SK-N-SH (cell line): ENCODE data around the gene PTPRK. TPM values are rescaled to one million over a fixed set of nuclear protein-coding genes. Genes with fewer than 3 reads are reported as not detected.

Experiments used
- CTCF ChIA-PET: fragments of 300-600, 350-600 bp; formaldehyde crosslinking; extraction: SDS; loops from one replicate; lab custom pipeline; 2021; lab: Yijun Ruan, JAX
- POLR2A ChIA-PET: fragments of 350-600 bp; sonication (Branson Sonifier 250); formaldehyde crosslinking; extraction: SDS; loops from one replicate; lab custom pipeline; 2020; ENCODE audit warnings: antibody characterized with exemption, inconsistent platforms; lab: Yijun Ruan, JAX
- DNase-seq: peaks from one replicate; pipeline ENCODE4 v3.0.0; 2012
- H2AFZ ChIP-seq: fragments of 200-600 bp; sonication (generic); 2 replicates; pipeline ENCODE4 v1.8.1; 2016; ENCODE audit warnings: antibody characterized with exemption, mild to moderate bottlenecking, low read depth
- H3F3A ChIP-seq: fragments of 200-600 bp; sonication (generic); replicated peaks from 2 replicates; pipeline ENCODE3; 2016; ENCODE audit warnings: antibody characterized with exemption, mild to moderate bottlenecking; ENCODE audit not compliant: insufficient read depth
- H3K27ac ChIP-seq, 2 experiments: fragments of 200-500 bp in 1 of 2; fragments of 200-600 bp in 1 of 2; sonication (Bioruptor generic) in 1 of 2; sonication (generic), shearing (Covaris generic) in 1 of 2; 2 replicates each; pipeline versions ENCODE4 v1.5.1 to v1.6.1; 2014 to 2016; ENCODE audit warnings: low read depth in 2 of 2, inconsistent platforms in 1 of 2, low read length in 1 of 2, mild to moderate bottlenecking in 1 of 2, mixed read lengths in 1 of 2
- H3K27me3 ChIP-seq: fragments of 200-600 bp; sonication (generic), shearing (Covaris generic); 2 replicates; pipeline ENCODE4 v1.6.1; 2016; ENCODE audit warnings: mixed run types; ENCODE audit not compliant: insufficient read depth
- H3K36me3 ChIP-seq, 2 experiments: fragments of 200-500 bp in 1 of 2; fragments of 200-600 bp in 1 of 2; sonication (Bioruptor generic) in 1 of 2; sonication (generic) in 1 of 2; replicated peaks in 1 of 2; 2 replicates each; pipeline versions ENCODE3 to v1.5.1; 2014 to 2016; ENCODE audit warnings: low read length in 1 of 2, mild to moderate bottlenecking in 1 of 2; ENCODE audit not compliant: insufficient read depth in 2 of 2, control insufficient read depth in 1 of 2
- H3K4me1 ChIP-seq, 2 experiments: fragments of 200-500 bp in 1 of 2; fragments of 200-600 bp in 1 of 2; sonication (Bioruptor generic) in 1 of 2; sonication (generic), shearing (Covaris generic) in 1 of 2; 2 replicates each; pipeline versions ENCODE4 v1.5.1 to v1.6.1; 2014 to 2016; ENCODE audit warnings: low read depth in 1 of 2, low read length in 1 of 2, mixed run types in 1 of 2; ENCODE audit not compliant: insufficient read depth in 2 of 2, control insufficient read depth in 1 of 2
- H3K4me2 ChIP-seq: fragments of 200-600 bp; sonication (generic), shearing (Covaris generic); 2 replicates; pipeline ENCODE4 v1.6.1; 2017; ENCODE audit warnings: mixed run types
- H3K4me3 ChIP-seq, 2 experiments: fragments of 200-500 bp in 1 of 2; fragments of 200-600 bp in 1 of 2; sonication (Bioruptor generic) in 1 of 2; sonication (generic), shearing (Covaris generic) in 1 of 2; 2 replicates each; pipeline versions ENCODE4 v1.5.1 to v1.8.1; 2014 to 2016; ENCODE audit warnings: low read depth in 2 of 2, inconsistent platforms in 1 of 2, low read length in 1 of 2, mild to moderate bottlenecking in 1 of 2, mixed read lengths in 1 of 2, moderate library complexity in 1 of 2
- H3K79me2 ChIP-seq: fragments of 200-600 bp; sonication (generic); 2 replicates; pipeline ENCODE4 v1.8.1; 2017; ENCODE audit warnings: mild to moderate bottlenecking; ENCODE audit not compliant: insufficient read depth
- H3K9ac ChIP-seq: fragments of 200-600 bp; sonication (generic); 2 replicates; pipeline ENCODE4 v1.6.1; 2017; ENCODE audit warnings: mixed run types
- H3K9me2 ChIP-seq: fragments of 200-600 bp; sonication (generic); 2 replicates; pipeline ENCODE4 v1.6.1; 2017; ENCODE audit warnings: mixed run types
- H3K9me3 ChIP-seq: fragments of 200-600 bp; sonication (generic); 2 replicates; pipeline ENCODE4 v1.6.1; 2017; ENCODE audit warnings: mixed run types, mild to moderate bottlenecking, moderate library complexity
- H4K20me1 ChIP-seq: fragments of 200-600 bp; sonication (generic); 2 replicates; pipeline ENCODE4 v1.6.1; 2017; ENCODE audit warnings: mild to moderate bottlenecking, mixed run types; ENCODE audit not compliant: insufficient read depth
- CHD2 ChIP-seq: fragments of 150-350 bp; IDR thresholded peaks from 2 replicates; pipeline ENCODE4 v1.6.1; 2018; ENCODE audit warnings: low read length; ENCODE audit not compliant: partially characterized antibody
- ELF1 ChIP-seq: IDR thresholded peaks from 2 replicates; pipeline ENCODE4 v1.4.0; 2012
- EP300 ChIP-seq, 2 experiments: IDR thresholded peaks; 2 replicates each; pipeline versions ENCODE4 v1.4.0 to v1.6.1; 2012; ENCODE audit warnings: borderline replicate concordance in 1 of 2, low read depth in 1 of 2, low read length in 1 of 2
- FOSL2 ChIP-seq: IDR thresholded peaks from 2 replicates; pipeline ENCODE4 v1.4.0; 2012; ENCODE audit warnings: low read depth, mild to moderate bottlenecking, moderate library complexity, borderline replicate concordance
- FOXJ3 ChIP-seq: sonication (generic); formaldehyde crosslinking; IDR thresholded peaks from 2 replicates; pipeline ENCODE4 v1.5.1; 2020; ENCODE audit warnings: mild to moderate bottlenecking, missing genetic modification reagents
- FOXM1 ChIP-seq: IDR thresholded peaks from 2 replicates; pipeline ENCODE4 v1.4.0; 2012; ENCODE audit warnings: low read depth, mild to moderate bottlenecking
- JUND ChIP-seq: IDR thresholded peaks from 2 replicates; pipeline ENCODE4 v1.4.0; 2012
- MEF2A ChIP-seq: IDR thresholded peaks from 2 replicates; pipeline ENCODE4 v1.4.0; 2012; ENCODE audit warnings: low read depth, borderline replicate concordance
- MXI1 ChIP-seq: IDR thresholded peaks from 2 replicates; pipeline ENCODE4 v1.6.1; 2012; ENCODE audit warnings: mild to moderate bottlenecking, low read depth, low read length, improper control_type of control experiment
- NRF1 ChIP-seq: IDR thresholded peaks from 2 replicates; pipeline ENCODE4 v1.6.1; 2012; ENCODE audit warnings: low read depth, mild to moderate bottlenecking, low read length
- POLR2AphosphoS5 ChIP-seq: IDR thresholded peaks from 2 replicates; pipeline ENCODE4 v1.6.1; 2012; ENCODE audit warnings: low read depth, low read length
- RAD21 ChIP-seq: IDR thresholded peaks from 2 replicates; pipeline ENCODE4 v1.6.1; 2012; ENCODE audit warnings: mild to moderate bottlenecking, low read length
- RFX5 ChIP-seq: IDR thresholded peaks from 2 replicates; pipeline ENCODE4 v1.6.1; 2012; ENCODE audit warnings: mild to moderate bottlenecking, improper control_type of control experiment, low read length
- RXRA ChIP-seq: IDR thresholded peaks from 2 replicates; pipeline ENCODE4 v1.4.0; 2012; ENCODE audit warnings: low read depth, mild to moderate bottlenecking, borderline replicate concordance
- SIN3A ChIP-seq: IDR thresholded peaks from 2 replicates; pipeline ENCODE4 v1.6.1; 2012; ENCODE audit warnings: low read depth, mild to moderate bottlenecking, low read length, moderate library complexity, borderline replicate concordance
- SMC3 ChIP-seq: IDR thresholded peaks from 2 replicates; pipeline ENCODE4 v1.6.1; 2012; ENCODE audit warnings: low read depth, low read length, improper control_type of control experiment
- TCF12 ChIP-seq: IDR thresholded peaks from 2 replicates; pipeline ENCODE4 v1.4.0; 2012
- YY1 ChIP-seq: IDR thresholded peaks from 2 replicates; pipeline ENCODE4 v1.4.0; 2012; ENCODE audit warnings: low read depth, mild to moderate bottlenecking
- whole genome bisulfite sequencing: methylation state at CpG from one replicate; pipeline ENCODE4 v1.1.6; 2017; ENCODE audit warnings: low lambda C conversion rate; 5-methylcytosine and 5-hydroxymethylcytosine counted together
- polyA plus RNA-seq, 3 experiments: library from polyadenylated mRNA; depleted of rRNA; stranded (reverse); fragments of >200 nt; gene quantifications; 2 replicates each; pipeline ENCODE4 v1.2.3, GENCODE V29; 2012
- TF ChIP-seq, protein P1 (sequence below): fragments of 150-350 bp; IDR thresholded peaks from 2 replicates; pipeline ENCODE4 v1.6.1; 2016; ENCODE audit warnings: mild to moderate bottlenecking, low read depth, low read length
- TF ChIP-seq, protein P2 (sequence below): fragments of 150-350 bp; IDR thresholded peaks from 2 replicates; pipeline ENCODE4 v1.6.1; 2017; ENCODE audit warnings: antibody characterized with exemption, low read length, low read depth, borderline replicate concordance
- TF ChIP-seq, protein P3 (sequence below): IDR thresholded peaks from 2 replicates; pipeline ENCODE4 v1.6.1; 2012; ENCODE audit warnings: mild to moderate bottlenecking, low read depth, low read length, moderate library complexity

Gene PTPRK
- polyA plus RNA-seq, 1 of the 3 experiments (the other 2 are of a cell fraction) = 9.5 TPM

DNA sequence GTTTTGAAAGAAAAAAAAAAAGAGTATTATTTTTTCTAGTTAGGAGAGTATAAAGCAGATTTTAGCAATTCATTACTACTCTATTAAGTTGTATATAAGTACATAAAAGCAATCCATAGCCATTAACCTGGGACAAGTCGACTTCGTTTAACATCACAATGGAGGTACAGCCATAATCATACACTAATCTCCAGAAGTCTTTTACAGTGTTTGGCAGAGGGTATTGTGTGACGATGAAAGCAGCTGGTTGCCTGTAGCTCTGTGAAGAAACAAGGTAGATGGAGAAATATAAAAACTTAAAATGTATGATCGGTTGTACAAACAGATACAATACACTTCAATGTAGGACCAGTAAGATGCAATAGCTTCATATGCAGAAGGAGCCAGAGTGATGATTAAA, 543.6 kb downstream of the PTPRK start:
- Histone ChIP-seq H3K79me2 (no peaks in the 10 kb centered on the region), H3K9ac (no peak overlapping the region), H3F3A (peaks cover 8% of the 10 kb centered on the region), H3K36me3 (peaks cover 15 to 46% of the 10 kb centered on the region in 2 experiments), H3K27me3 (no peaks in the 10 kb centered on the region), H3K4me3 (no peak overlapping the region), H3K27ac (no peak overlapping the region), H2AFZ (no peak overlapping the region), H3K9me3 (no peaks in the 10 kb centered on the region), H3K9me2 (no peaks in the 10 kb centered on the region), H3K4me2 (no peak overlapping the region), H3K4me1 (peaks cover 0 to 4% of the 10 kb centered on the region in 2 experiments; a peak in 1 of 4 replicates), H4K20me1 (no peaks in the 10 kb centered on the region)
- no peak for TF ChIP-seq FOXM1
- TF ChIP-seq RFX5 = no peak
- no peak for TF ChIP-seq FOSL2
- no peak for TF ChIP-seq TCF12
- TF ChIP-seq, protein P1, sequence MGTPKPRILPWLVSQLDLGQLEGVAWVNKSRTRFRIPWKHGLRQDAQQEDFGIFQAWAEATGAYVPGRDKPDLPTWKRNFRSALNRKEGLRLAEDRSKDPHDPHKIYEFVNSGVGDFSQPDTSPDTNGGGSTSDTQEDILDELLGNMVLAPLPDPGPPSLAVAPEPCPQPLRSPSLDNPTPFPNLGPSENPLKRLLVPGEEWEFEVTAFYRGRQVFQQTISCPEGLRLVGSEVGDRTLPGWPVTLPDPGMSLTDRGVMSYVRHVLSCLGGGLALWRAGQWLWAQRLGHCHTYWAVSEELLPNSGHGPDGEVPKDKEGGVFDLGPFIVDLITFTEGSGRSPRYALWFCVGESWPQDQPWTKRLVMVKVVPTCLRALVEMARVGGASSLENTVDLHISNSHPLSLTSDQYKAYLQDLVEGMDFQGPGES = no peak
- no peak for TF ChIP-seq RXRA
- TF ChIP-seq JUND = no peak
- TF ChIP-seq SIN3A = no peak
- no peak for TF ChIP-seq MXI1
- TF ChIP-seq NRF1 = no peak
- POLR2A ChIA-PET = no interaction called here
- CTCF ChIA-PET = no interaction called here
- DNase-seq = no peak
- 93% methylated on average over 4 of the region's 4 CpGs for WGBS

DNA sequence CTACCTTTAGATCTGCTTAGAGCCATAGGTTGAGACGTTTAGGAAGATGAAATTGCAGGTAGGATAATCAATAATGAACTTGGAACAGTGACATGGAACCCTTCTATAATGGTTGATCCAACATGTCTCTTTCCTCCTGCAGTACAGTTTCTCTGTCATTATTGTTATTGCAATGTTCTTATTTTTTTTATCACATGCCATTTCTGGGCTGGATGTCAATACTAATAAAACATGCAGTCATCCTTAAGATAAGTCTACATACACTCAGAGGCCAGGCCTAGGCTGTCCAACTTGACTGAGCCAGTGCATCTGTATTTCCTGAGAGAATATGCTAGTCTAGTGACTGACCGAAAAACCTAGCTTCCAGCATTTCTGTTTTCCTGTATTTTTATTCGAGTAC, 544.3 kb downstream of the PTPRK start:
- no peaks in the 10 kb centered on the region for H4K20me1 ChIP-seq
- H3K9me3 ChIP-seq = no peaks in the 10 kb centered on the region
- DNase-seq = no peak
- H3K4me1 ChIP-seq = peaks cover 0 to 4% of the 10 kb centered on the region in 2 experiments; a peak in 1 of 4 replicates
- no peak overlapping the region for H3K9ac ChIP-seq
- H3K9me2 ChIP-seq = no peaks in the 10 kb centered on the region
- H2AFZ ChIP-seq = no peak overlapping the region
- WGBS = 85% methylated on average over 3 of the region's 3 CpGs
- H3F3A ChIP-seq = peaks cover 8% of the 10 kb centered on the region
- no peaks in the 10 kb centered on the region for H3K27me3 ChIP-seq
- ChIA-PET CTCF (no interaction called here), POLR2A (no interaction called here)
- H3K4me3 ChIP-seq = no peak overlapping the region
- H3K36me3 ChIP-seq = peaks cover 13 to 41% of the 10 kb centered on the region in 2 experiments
- H3K27ac ChIP-seq = no peak overlapping the region
- no peaks in the 10 kb centered on the region for H3K79me2 ChIP-seq
- no peak overlapping the region for H3K4me2 ChIP-seq
- TF ChIP-seq FOXJ3 (CRISPR knock-in tag) (no peak), ELF1 (no peak), RAD21 (no peak), NRF1 (no peak), YY1 (no peak), POLR2AphosphoS5 (no peak), RFX5 (no peak), CHD2 (no peak), JUND (no peak), SMC3 (no peak), MEF2A (no peak), TCF12 (no peak), EP300 (IDR thresholded peaks at IDR 0.05; ENCODE audit: borderline replicate concordance in 1 of 2, low read depth in 1 of 2, low read length in 1 of 2) (no peak)
- TF ChIP-seq, protein P2, sequence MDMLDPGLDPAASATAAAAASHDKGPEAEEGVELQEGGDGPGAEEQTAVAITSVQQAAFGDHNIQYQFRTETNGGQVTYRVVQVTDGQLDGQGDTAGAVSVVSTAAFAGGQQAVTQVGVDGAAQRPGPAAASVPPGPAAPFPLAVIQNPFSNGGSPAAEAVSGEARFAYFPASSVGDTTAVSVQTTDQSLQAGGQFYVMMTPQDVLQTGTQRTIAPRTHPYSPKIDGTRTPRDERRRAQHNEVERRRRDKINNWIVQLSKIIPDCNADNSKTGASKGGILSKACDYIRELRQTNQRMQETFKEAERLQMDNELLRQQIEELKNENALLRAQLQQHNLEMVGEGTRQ = no peak
- TF ChIP-seq, protein P3, sequence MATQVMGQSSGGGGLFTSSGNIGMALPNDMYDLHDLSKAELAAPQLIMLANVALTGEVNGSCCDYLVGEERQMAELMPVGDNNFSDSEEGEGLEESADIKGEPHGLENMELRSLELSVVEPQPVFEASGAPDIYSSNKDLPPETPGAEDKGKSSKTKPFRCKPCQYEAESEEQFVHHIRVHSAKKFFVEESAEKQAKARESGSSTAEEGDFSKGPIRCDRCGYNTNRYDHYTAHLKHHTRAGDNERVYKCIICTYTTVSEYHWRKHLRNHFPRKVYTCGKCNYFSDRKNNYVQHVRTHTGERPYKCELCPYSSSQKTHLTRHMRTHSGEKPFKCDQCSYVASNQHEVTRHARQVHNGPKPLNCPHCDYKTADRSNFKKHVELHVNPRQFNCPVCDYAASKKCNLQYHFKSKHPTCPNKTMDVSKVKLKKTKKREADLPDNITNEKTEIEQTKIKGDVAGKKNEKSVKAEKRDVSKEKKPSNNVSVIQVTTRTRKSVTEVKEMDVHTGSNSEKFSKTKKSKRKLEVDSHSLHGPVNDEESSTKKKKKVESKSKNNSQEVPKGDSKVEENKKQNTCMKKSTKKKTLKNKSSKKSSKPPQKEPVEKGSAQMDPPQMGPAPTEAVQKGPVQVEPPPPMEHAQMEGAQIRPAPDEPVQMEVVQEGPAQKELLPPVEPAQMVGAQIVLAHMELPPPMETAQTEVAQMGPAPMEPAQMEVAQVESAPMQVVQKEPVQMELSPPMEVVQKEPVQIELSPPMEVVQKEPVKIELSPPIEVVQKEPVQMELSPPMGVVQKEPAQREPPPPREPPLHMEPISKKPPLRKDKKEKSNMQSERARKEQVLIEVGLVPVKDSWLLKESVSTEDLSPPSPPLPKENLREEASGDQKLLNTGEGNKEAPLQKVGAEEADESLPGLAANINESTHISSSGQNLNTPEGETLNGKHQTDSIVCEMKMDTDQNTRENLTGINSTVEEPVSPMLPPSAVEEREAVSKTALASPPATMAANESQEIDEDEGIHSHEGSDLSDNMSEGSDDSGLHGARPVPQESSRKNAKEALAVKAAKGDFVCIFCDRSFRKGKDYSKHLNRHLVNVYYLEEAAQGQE = no peak
- TF ChIP-seq, protein P1 = no peak
